HCT116 (cell line): Measurements from ENCODE around the gene TPRG1. TPM values are rescaled to one million over a fixed set of nuclear protein-coding genes. Genes with fewer than 3 reads are reported as not detected.

Source experiments
- ATAC-seq: fragments of 200-7000 bp; cut with Tn5 transposase; 2 replicates; pipeline ENCODE4 v1.9.1; 2020; ENCODE audit warnings: mild to moderate bottlenecking, moderate library complexity
- BruUV-seq: library from RNA; stranded (reverse); fragments of 400-500 nt; replicated peaks from 2 replicates; lab custom pipeline; 2021; lab: Mats Ljungman, UMichigan
- CTCF ChIA-PET: fragments of 300-600 bp; sonication (Branson Sonifier 250); formaldehyde crosslinking; loops from one replicate; lab custom pipeline; 2021; ENCODE audit warnings: antibody characterized with exemption; lab: Charles Lee
- POLR2A ChIA-PET: fragments of 300-600, 350-600 bp; sonication (Branson Sonifier 250); formaldehyde crosslinking; loops from one replicate; lab custom pipeline; 2021; ENCODE audit warnings: antibody characterized with exemption; lab: Charles Lee
- RAD21 ChIA-PET, 2 experiments: fragments of 300-600 bp; sonication (Branson Sonifier 250); formaldehyde crosslinking; loops; one replicate each; lab custom pipeline; 2023; ENCODE audit warnings: low total read pairs in 2 of 2; ENCODE audit not compliant: uncharacterized antibody in 2 of 2, unreplicated experiment in 2 of 2, low non-redundant PET in 1 of 2; lab: Charles Lee
- DNase-seq: peaks from one replicate; pipeline ENCODE4 v3.0.0-alpha.2; 2010; ENCODE audit warnings: low read depth, low spot score
- H2AFZ ChIP-seq: fragments of 200-600 bp; shearing (Covaris generic), sonication (generic); 2 replicates; pipeline ENCODE4 v1.6.1; 2017; ENCODE audit warnings: low read depth, mixed run types, mixed read lengths, antibody characterized with exemption, low read length; ENCODE audit not compliant: poor library complexity, severe bottlenecking
- H3K27ac ChIP-seq: 2 replicates; pipeline ENCODE4 v1.5.1; 2012; ENCODE audit warnings: low read depth, low read length
- H3K27me3 ChIP-seq: fragments of 200-600 bp; sonication (generic); 2 replicates; pipeline ENCODE4 v1.6.1; 2016; ENCODE audit warnings: mixed run types, low read length, mixed read lengths; ENCODE audit not compliant: insufficient read depth
- H3K36me3 ChIP-seq, 2 experiments: fragments of 200-500 bp in 1 of 2; fragments of 200-600 bp in 1 of 2; sonication (Bioruptor generic) in 1 of 2; sonication (generic) in 1 of 2; 2 replicates each; pipeline versions ENCODE4 v1.5.1 to v1.6.1; 2014 to 2016; ENCODE audit warnings: low read length in 2 of 2, inconsistent platforms in 1 of 2, mixed read lengths in 1 of 2, mixed run types in 1 of 2; ENCODE audit not compliant: insufficient read depth in 2 of 2, control insufficient read depth in 1 of 2
- H3K4me1 ChIP-seq, 2 experiments: fragments of 200-600 bp in 1 of 2; sonication (generic) in 1 of 2; 2 replicates each; pipeline versions ENCODE4 v1.5.1 to v1.6.1; 2012 to 2017; ENCODE audit warnings: low read length in 2 of 2, inconsistent platforms in 1 of 2, mild to moderate bottlenecking in 1 of 2, mixed read lengths in 1 of 2, mixed run types in 1 of 2, moderate library complexity in 1 of 2; ENCODE audit not compliant: insufficient read depth in 2 of 2, control insufficient read depth in 1 of 2
- H3K4me2 ChIP-seq: fragments of 200-600 bp; sonication (generic); 2 replicates; pipeline ENCODE4 v1.6.1; 2017; ENCODE audit warnings: mixed run types, low read length, mixed read lengths
- H3K4me3 ChIP-seq, 2 experiments: fragments of 200-600 bp in 1 of 2; sonication (generic) in 1 of 2; replicated peaks in 1 of 2; 2 replicates each; pipeline ENCODE4 v1.5.1; 2011 to 2016; ENCODE audit warnings: low read length in 2 of 2, control low read depth in 1 of 2, low read depth in 1 of 2, mild to moderate bottlenecking in 1 of 2, mixed read lengths in 1 of 2, mixed run types in 1 of 2
- H3K79me2 ChIP-seq: fragments of 200-600 bp; sonication (generic); 2 replicates; pipeline ENCODE4 v1.6.1; 2017; ENCODE audit warnings: mild to moderate bottlenecking, mixed run types, low read length, moderate library complexity, mixed read lengths; ENCODE audit not compliant: insufficient read depth
- H3K9ac ChIP-seq: fragments of 200-600 bp; sonication (generic); 2 replicates; pipeline ENCODE4 v1.6.1; 2016; ENCODE audit warnings: low read length, mixed read lengths
- H3K9me2 ChIP-seq: fragments of 200-600 bp; sonication (generic), shearing (Covaris generic); 2 replicates; pipeline ENCODE4 v1.6.1; 2017; ENCODE audit warnings: mixed run types, mild to moderate bottlenecking, moderate library complexity; ENCODE audit not compliant: insufficient read depth
- H3K9me3 ChIP-seq, 2 experiments: fragments of 200-500 bp in 1 of 2; fragments of 200-600 bp in 1 of 2; sonication (Bioruptor generic) in 1 of 2; sonication (generic) in 1 of 2; 2 replicates each; pipeline ENCODE4 v1.6.1; 2014 to 2017; ENCODE audit warnings: low read length in 2 of 2, mixed read lengths in 2 of 2, inconsistent platforms in 1 of 2, low read depth in 1 of 2, mild to moderate bottlenecking in 1 of 2, mixed run types in 1 of 2, moderate library complexity in 1 of 2; ENCODE audit not compliant: control insufficient read depth in 1 of 2, insufficient read depth in 1 of 2
- H4K20me1 ChIP-seq: fragments of 200-600 bp; sonication (generic), shearing (Covaris generic); 2 replicates; pipeline ENCODE4 v1.6.1; 2017; ENCODE audit warnings: mixed run types, mild to moderate bottlenecking, moderate library complexity; ENCODE audit not compliant: insufficient read depth
- ATF3 ChIP-seq: IDR thresholded peaks from 2 replicates; pipeline ENCODE4 v1.6.1; 2012
- CBX3 ChIP-seq: IDR thresholded peaks from 2 replicates; pipeline ENCODE4 v1.6.1; 2012; ENCODE audit warnings: low read depth
- ELF1 ChIP-seq: IDR thresholded peaks from 2 replicates; pipeline ENCODE4 v1.6.1; 2012; ENCODE audit warnings: low read depth, borderline replicate concordance
- EZH2 ChIP-seq: fragments of 200-600 bp; sonication (generic); IDR thresholded peaks from 2 replicates; pipeline ENCODE4 v1.6.1; 2017; ENCODE audit warnings: antibody characterized with exemption, mixed run types
- EZH2phosphoT487 ChIP-seq: fragments of 200-600 bp; IDR thresholded peaks from 2 replicates; pipeline ENCODE4 v1.6.1; 2018; ENCODE audit warnings: antibody characterized with exemption, borderline replicate concordance
- JUND ChIP-seq: IDR thresholded peaks from 2 replicates; pipeline ENCODE4 v1.6.1; 2012
- POLR2A ChIP-seq: IDR thresholded peaks from 2 replicates; pipeline ENCODE4 v1.7.0; 2011; ENCODE audit warnings: borderline replicate concordance; ENCODE audit not compliant: insufficient read depth, insufficient read length; ENCODE audit errors: extremely low read depth
- RAD21 ChIP-seq: IDR thresholded peaks from 2 replicates; pipeline ENCODE4 v1.6.1; 2012; ENCODE audit warnings: low read depth, mild to moderate bottlenecking
- REST ChIP-seq: IDR thresholded peaks from 2 replicates; pipeline ENCODE4 v1.6.1; 2012; ENCODE audit warnings: low read depth
- SIN3A ChIP-seq: IDR thresholded peaks from 2 replicates; pipeline ENCODE4 v1.6.1; 2012; ENCODE audit warnings: low read depth
- SP1 ChIP-seq: IDR thresholded peaks from 2 replicates; pipeline ENCODE4 v1.6.1; 2012; ENCODE audit warnings: low read depth
- TCF7L2 ChIP-seq: IDR thresholded peaks from 2 replicates; pipeline ENCODE4 v1.7.0; 2011; ENCODE audit warnings: borderline replicate concordance, inconsistent platforms; ENCODE audit not compliant: insufficient read depth, insufficient read length; ENCODE audit errors: extremely low read depth
- YY1 ChIP-seq: IDR thresholded peaks from 2 replicates; pipeline ENCODE4 v1.6.1; 2011; ENCODE audit warnings: low read length, low read depth, moderate library complexity, mild to moderate bottlenecking; ENCODE audit not compliant: insufficient replicate concordance; ENCODE audit errors: extremely low read depth
- ZNF274 ChIP-seq: fragments of 200-500 bp; sonication (Bioruptor generic); IDR thresholded peaks from 2 replicates; pipeline ENCODE4 v1.6.1; 2014; ENCODE audit warnings: mild to moderate bottlenecking, low read depth, low read length, inconsistent platforms
- intact Hi-C: fragments of 100-400 bp; cut with micrococcal nuclease; formaldehyde crosslinking; loops from 2 replicates; pipeline ENCODE4 v1.10.0; 2022
- total RNA-seq: library from RNA; stranded (reverse); gene quantifications from one replicate; pipeline ENCODE4 v1.2.1, GENCODE V29; 2021; ENCODE audit not compliant: unreplicated experiment

The TPRG1 gene
- total RNA-seq, 1 experiment from 2014 or later = 2.8 TPM

- no peak overlapping the region for H3K4me3 ChIP-seq
- intact Hi-C loops = no loop called here
- no TSS peak for BruUV-seq
- H3K79me2 ChIP-seq = no peaks in the 10 kb centered on the region
- H3K4me1 ChIP-seq = peaks cover 24 to 25% of the 10 kb centered on the region in 2 experiments
- ChIA-PET CTCF (no interaction called here), POLR2A (interaction anchor here (1.2 kb wide), 1 partner anchor 9 kb away, joined by 3 read pairs; no protein-coding TSS in a partner anchor), RAD21 (no interaction called here)
- no peak overlapping the region for H2AFZ ChIP-seq
- H3K27me3 ChIP-seq = peaks cover 83% of the 10 kb centered on the region
- no peaks in the 10 kb centered on the region for H3K9me3 ChIP-seq
- ATAC-seq (no peak), DNase-seq (no peak)
- H3K9ac ChIP-seq = no peak overlapping the region
- no peaks in the 10 kb centered on the region for H3K36me3 ChIP-seq
- H3K4me2 ChIP-seq = no peak overlapping the region
- TF ChIP-seq ATF3 (no peak), REST (no peak), RAD21 (no peak)
- no peaks in the 10 kb centered on the region for H4K20me1 ChIP-seq
- no peaks in the 10 kb centered on the region for H3K9me2 ChIP-seq
- H3K27ac ChIP-seq = no peak overlapping the region
Observed at GRCh38 chr3:189320511-189320910, 148.7 kb downstream of the TPRG1 start.

GRCh38 chr3:189322339-189322738 lies 150.6 kb downstream of the TPRG1 start:
- Histone ChIP-seq H2AFZ (no peak overlapping the region), H3K9me3 (no peaks in the 10 kb centered on the region), H3K9ac (no peak overlapping the region), H3K36me3 (no peaks in the 10 kb centered on the region), H3K27ac (no peak overlapping the region), H3K4me3 (no peak overlapping the region), H4K20me1 (no peaks in the 10 kb centered on the region), H3K9me2 (no peaks in the 10 kb centered on the region), H3K27me3 (peaks cover 77% of the 10 kb centered on the region), H3K4me1 (peaks cover 20 to 23% of the 10 kb centered on the region in 2 experiments), H3K4me2 (no peak overlapping the region), H3K79me2 (no peaks in the 10 kb centered on the region)
- no peak for ATAC-seq
- RAD21 ChIA-PET = no interaction called here
- POLR2A ChIA-PET = no interaction called here
- TF ChIP-seq RAD21 (no peak), EZH2 (no peak), CBX3 (no peak), ZNF274 (no peak), ELF1 (no peak), YY1 (no peak), JUND (no peak), POLR2A (no peak), SIN3A (no peak), EZH2phosphoT487 (no peak), TCF7L2 (no peak), SP1 (no peak)
- CTCF ChIA-PET = no interaction called here
- no peak for DNase-seq
- no TSS peak for BruUV-seq
- intact Hi-C loops = no loop called here
